Measurements from ENCODE around the gene E2F4.

Gene E2F4

GRCh38 chr16:67190448-67191399 lies 1.2 kb upstream of the E2F4 start:
- peaks cover 10% of the 10 kb centered on the region for H3K79me2 ChIP-seq
- H3K27ac ChIP-seq, result no peak overlapping the region
- no peak overlapping the region for H3K4me2 ChIP-seq (ENCODE audit: low read length)
- no peak for TF ChIP-seq CTCF (IDR thresholded peaks at IDR 0.05)
- no peak overlapping the region for H3K9ac ChIP-seq
- no peak overlapping the region for H3K4me3 ChIP-seq (ENCODE audit: low read depth, low read length)
- no peaks in the 10 kb centered on the region for H3K9me3 ChIP-seq (ENCODE audit: control insufficient read depth, low read length)
- H2AFZ ChIP-seq, result no peak overlapping the region
- H3K36me3 ChIP-seq (ENCODE audit: control insufficient read depth, insufficient read depth, low read length), result no peaks in the 10 kb centered on the region
- H3K4me1 ChIP-seq, result peaks cover 13% of the 10 kb centered on the region
- no peaks in the 10 kb centered on the region for H3K27me3 ChIP-seq (ENCODE audit: control insufficient read depth, insufficient read depth, low read length)

- Histone ChIP-seq H3K27ac (no peak overlapping the region), H3K9ac (no peak overlapping the region), H3K36me3 (ENCODE audit: control insufficient read depth, insufficient read depth, low read length) (no peaks in the 10 kb centered on the region), H3K9me3 (ENCODE audit: control insufficient read depth, low read length) (no peaks in the 10 kb centered on the region), H3K4me3 (ENCODE audit: low read depth, low read length) (no peak overlapping the region), H3K79me2 (peaks cover 10% of the 10 kb centered on the region), H2AFZ (peak overlapping the region; percentile 1), H3K27me3 (ENCODE audit: control insufficient read depth, insufficient read depth, low read length) (no peaks in the 10 kb centered on the region), H3K4me1 (peaks cover 11% of the 10 kb centered on the region), H3K4me2 (ENCODE audit: low read length) (peak overlapping the region; percentile 28)
- TF ChIP-seq CTCF (IDR thresholded peaks at IDR 0.05), result no peak
These were observed 452 bp upstream of the E2F4 start for GRCh38 chr16:67191411-67191994.

GRCh38 chr16:67192781-67193361 lies 916 bp downstream of the E2F4 start:
- H3K27ac ChIP-seq, result no peak overlapping the region
- H3K36me3 ChIP-seq (ENCODE audit: control insufficient read depth, insufficient read depth, low read length), result no peaks in the 10 kb centered on the region
- H3K4me1 ChIP-seq, result peaks cover 11% of the 10 kb centered on the region
- H3K9ac ChIP-seq, result no peak overlapping the region
- H3K4me3 ChIP-seq (ENCODE audit: low read depth, low read length), result peak overlapping the region; percentile 86
- peaks cover 10% of the 10 kb centered on the region for H3K79me2 ChIP-seq
- peak overlapping the region; percentile 95 for H3K4me2 ChIP-seq (ENCODE audit: low read length)
- no peaks in the 10 kb centered on the region for H3K9me3 ChIP-seq (ENCODE audit: control insufficient read depth, low read length)
- H3K27me3 ChIP-seq (ENCODE audit: control insufficient read depth, insufficient read depth, low read length), result no peaks in the 10 kb centered on the region
- TF ChIP-seq CTCF (IDR thresholded peaks at IDR 0.05), result no peak
- H2AFZ ChIP-seq, result no peak overlapping the region

GRCh38 chr16:67193536-67193935 lies 1.6 kb downstream of the E2F4 start:
- Histone ChIP-seq H3K36me3 (ENCODE audit: control insufficient read depth, insufficient read depth, low read length) (no peaks in the 10 kb centered on the region), H3K4me2 (ENCODE audit: low read length) (no peak overlapping the region), H3K79me2 (peaks cover 10% of the 10 kb centered on the region), H3K4me1 (peaks cover 14% of the 10 kb centered on the region), H3K9me3 (ENCODE audit: control insufficient read depth, low read length) (no peaks in the 10 kb centered on the region), H2AFZ (no peak overlapping the region), H3K9ac (no peak overlapping the region), H3K27me3 (ENCODE audit: control insufficient read depth, insufficient read depth, low read length) (no peaks in the 10 kb centered on the region), H3K4me3 (ENCODE audit: low read depth, low read length) (no peak overlapping the region), H3K27ac (no peak overlapping the region)
- no peak for TF ChIP-seq CTCF (IDR thresholded peaks at IDR 0.05)
